MM.1S (cell line): ENCODE data around the gene RBFOX2.

Experiments used
- DNase-seq: peaks from one replicate; pipeline ENCODE4 v3.0.0-alpha.2; 2015
- H2AFZ ChIP-seq: fragments of 300-600 bp; sonication (generic); 2 replicates; pipeline ENCODE4 v1.6.0; 2016; ENCODE audit warnings: antibody characterized with exemption, low read length
- H3F3A ChIP-seq: fragments of 300-600 bp; sonication (generic); 2 replicates; pipeline ENCODE4 v1.6.1; 2016; ENCODE audit warnings: mild to moderate bottlenecking, antibody characterized with exemption, low read length, moderate library complexity, mixed read lengths; ENCODE audit not compliant: insufficient read depth
- H3K27ac ChIP-seq: fragments of 300-600 bp; sonication (generic); 2 replicates; pipeline ENCODE4 v1.5.1; 2016; ENCODE audit warnings: mild to moderate bottlenecking, low read length
- H3K27me3 ChIP-seq: fragments of 300-600 bp; sonication (generic); replicated peaks from 2 replicates; pipeline ENCODE4 v1.6.0; 2016; ENCODE audit warnings: low read length; ENCODE audit not compliant: insufficient read depth
- H3K36me3 ChIP-seq: fragments of 300-600 bp; sonication (generic); replicated peaks from 2 replicates; pipeline ENCODE4 v1.6.1; 2016; ENCODE audit warnings: mild to moderate bottlenecking, low read length, mixed read lengths; ENCODE audit not compliant: insufficient read depth
- H3K4me1 ChIP-seq: fragments of 300-600 bp; sonication (generic); 2 replicates; pipeline ENCODE4 v1.6.1; 2016; ENCODE audit warnings: low read length, mixed read lengths
- H3K4me2 ChIP-seq: fragments of 300-600 bp; sonication (generic); 2 replicates; pipeline ENCODE4 v1.6.0; 2016; ENCODE audit warnings: low read depth, low read length
- H3K4me3 ChIP-seq: fragments of 300-600 bp; sonication (generic); 2 replicates; pipeline ENCODE4 v1.5.1; 2016; ENCODE audit warnings: low read length, mixed read lengths
- H3K79me2 ChIP-seq: fragments of 300-600 bp; sonication (generic); 2 replicates; pipeline ENCODE4 v1.6.1; 2016; ENCODE audit warnings: mixed run types, low read length, mixed read lengths
- H3K9ac ChIP-seq: fragments of 300-600 bp; sonication (generic); 2 replicates; pipeline ENCODE4 v1.6.1; 2016; ENCODE audit warnings: low read length, mixed read lengths
- H3K9me2 ChIP-seq: fragments of 300-600 bp; sonication (generic); replicated peaks from 2 replicates; pipeline ENCODE4 v1.6.1; 2016; ENCODE audit warnings: mild to moderate bottlenecking, low read length, mixed read lengths; ENCODE audit not compliant: insufficient read depth
- H3K9me3 ChIP-seq: fragments of 300-600 bp; sonication (generic); replicated peaks from 2 replicates; pipeline ENCODE4 v1.6.1; 2016; ENCODE audit warnings: mild to moderate bottlenecking, low read length, mixed read lengths; ENCODE audit not compliant: insufficient read depth
- H4K20me1 ChIP-seq: fragments of 300-600 bp; sonication (generic); 2 replicates; pipeline ENCODE4 v1.6.1; 2016; ENCODE audit warnings: mild to moderate bottlenecking, low read length, moderate library complexity, mixed read lengths; ENCODE audit not compliant: insufficient read depth
- CTCF ChIP-seq: fragments of 300-600 bp; sonication (generic); IDR thresholded peaks from 2 replicates; pipeline ENCODE4 v1.5.1; 2016; ENCODE audit warnings: antibody characterized with exemption, low read length, mixed read lengths
- EZH2 ChIP-seq: fragments of 300-600 bp; sonication (generic); optimal IDR thresholded peaks from 2 replicates; pipeline ENCODE3; 2017; ENCODE audit warnings: low read depth, mild to moderate bottlenecking, antibody characterized with exemption, low read length, mixed read lengths
- EZH2phosphoT487 ChIP-seq: fragments of 300-600 bp; sonication (generic); IDR thresholded peaks from 2 replicates; pipeline ENCODE4 v1.6.1; 2018; ENCODE audit warnings: antibody characterized with exemption, low read length

Gene RBFOX2

GRCh38 chr22:35726933-35727332 lies 301.7 kb downstream of the RBFOX2 start:
- Histone ChIP-seq H3K27me3 (no peaks in the 10 kb centered on the region), H3K79me2 (no peaks in the 10 kb centered on the region), H3K9ac (no peak overlapping the region), H3K4me2 (no peak overlapping the region), H2AFZ (no peak overlapping the region), H3K9me3 (no peaks in the 10 kb centered on the region), H3K27ac (no peak overlapping the region), H3K4me3 (no peak overlapping the region), H3K4me1 (no peaks in the 10 kb centered on the region), H3F3A (no peaks in the 10 kb centered on the region), H3K9me2 (no peaks in the 10 kb centered on the region), H4K20me1 (no peaks in the 10 kb centered on the region), H3K36me3 (no peaks in the 10 kb centered on the region)
- no peak for DNase-seq
- TF ChIP-seq EZH2 (no peak), CTCF (no peak), EZH2phosphoT487 (no peak)

GRCh38 chr22:35726398-35726797 lies 302.2 kb downstream of the RBFOX2 start:
- H3K9ac ChIP-seq: no peak overlapping the region
- no peak overlapping the region for H3K4me3 ChIP-seq
- H2AFZ ChIP-seq: no peak overlapping the region
- TF ChIP-seq CTCF (no peak), EZH2 (no peak), EZH2phosphoT487 (no peak)
- no peak overlapping the region for H3K4me2 ChIP-seq
- H3F3A ChIP-seq: no peaks in the 10 kb centered on the region
- no peaks in the 10 kb centered on the region for H3K9me3 ChIP-seq
- no peaks in the 10 kb centered on the region for H3K9me2 ChIP-seq
- no peak for DNase-seq
- no peaks in the 10 kb centered on the region for H3K36me3 ChIP-seq
- H3K4me1 ChIP-seq: no peaks in the 10 kb centered on the region
- no peaks in the 10 kb centered on the region for H4K20me1 ChIP-seq
- H3K79me2 ChIP-seq: no peaks in the 10 kb centered on the region
- no peak overlapping the region for H3K27ac ChIP-seq
- H3K27me3 ChIP-seq: no peaks in the 10 kb centered on the region

- Histone ChIP-seq H3K9ac (no peak overlapping the region), H4K20me1 (no peaks in the 10 kb centered on the region), H3F3A (no peaks in the 10 kb centered on the region), H3K79me2 (no peaks in the 10 kb centered on the region), H3K4me1 (no peaks in the 10 kb centered on the region), H3K4me3 (no peak overlapping the region), H3K9me2 (no peaks in the 10 kb centered on the region), H3K4me2 (no peak overlapping the region), H3K27ac (no peak overlapping the region), H2AFZ (no peak overlapping the region), H3K36me3 (no peaks in the 10 kb centered on the region), H3K27me3 (no peaks in the 10 kb centered on the region), H3K9me3 (no peaks in the 10 kb centered on the region)
- TF ChIP-seq CTCF: no peak
- TF ChIP-seq EZH2: no peak
- no peak for TF ChIP-seq EZH2phosphoT487
- DNase-seq: no peak
Measured at GRCh38 chr22:35725521-35725920, 303.1 kb downstream of the RBFOX2 start.

GRCh38 chr22:35721960-35722359 lies 306.7 kb downstream of the RBFOX2 start:
- Histone ChIP-seq H3K4me2 (no peak overlapping the region), H3K9me3 (no peaks in the 10 kb centered on the region), H3K79me2 (no peaks in the 10 kb centered on the region), H3K27ac (no peak overlapping the region), H3K36me3 (no peaks in the 10 kb centered on the region), H3K4me3 (no peak overlapping the region), H4K20me1 (no peaks in the 10 kb centered on the region), H3K9me2 (no peaks in the 10 kb centered on the region), H3K27me3 (no peaks in the 10 kb centered on the region), H3K9ac (no peak overlapping the region), H3K4me1 (no peaks in the 10 kb centered on the region), H3F3A (no peaks in the 10 kb centered on the region), H2AFZ (no peak overlapping the region)
- no peak for TF ChIP-seq CTCF
- no peak for TF ChIP-seq EZH2
- TF ChIP-seq EZH2phosphoT487: no peak
- no peak for DNase-seq
